MM.1S (cell line): ENCODE results near the gene CCDC27.

Source experiments
- CTCF ChIP-seq: fragments of 300-600 bp; sonication (generic); IDR thresholded peaks from 2 replicates; pipeline ENCODE4 v1.5.1; 2016; ENCODE audit warnings: antibody characterized with exemption, low read length, mixed read lengths
- EZH2 ChIP-seq: fragments of 300-600 bp; sonication (generic); optimal IDR thresholded peaks from 2 replicates; pipeline ENCODE3; 2017; ENCODE audit warnings: low read depth, mild to moderate bottlenecking, antibody characterized with exemption, low read length, mixed read lengths

DNA sequence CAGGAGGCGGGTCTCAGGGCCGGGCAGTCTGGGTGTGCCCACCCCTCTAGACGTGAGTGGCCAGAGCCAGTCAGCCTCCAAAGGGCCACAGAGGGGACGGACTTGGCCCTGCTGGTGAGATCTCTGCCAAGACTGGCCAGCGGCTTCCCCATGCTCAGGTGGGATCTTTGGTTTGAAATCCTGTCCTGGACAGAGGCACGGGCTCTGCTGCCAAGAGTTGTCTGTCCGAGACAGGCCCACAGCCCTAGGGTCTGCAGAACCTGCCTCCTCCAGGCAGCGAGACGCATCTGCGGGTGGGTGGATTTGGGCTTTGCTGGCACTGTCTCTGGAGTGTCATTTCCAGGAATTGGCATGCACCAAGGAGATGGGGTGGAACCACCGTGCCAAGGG lies 44.3 kb upstream of the CCDC27 start:
- TF ChIP-seq CTCF: no peak
- no peak for TF ChIP-seq EZH2
